HG02981 (cell line): ENCODE measurements around the gene JAK2.
"Not testable (repeated sequence)": the region's sequence is repeated elsewhere in the genome, so short reads cannot be mapped to it uniquely, and the experiment has no call there.

Source experiments
- ATAC-seq: cut with Tn5 transposase; IDR thresholded peaks from one replicate; pipeline ENCODE4 v1.9.1; 2021; ENCODE audit warnings: mild to moderate bottlenecking, moderate library complexity; ENCODE audit not compliant: unreplicated experiment

JAK2 gene

GRCh38 chr9:4984621-4985385 is at the start of gene JAK2:
TSS of gene JAK2 (plus strand) at chr9:4985272. CDS start at chr9:5021988, 36,716 bp downstream.
- ATAC-seq, result peak; percentile 58

- no peak for ATAC-seq
These were observed 48.8 kb upstream of the JAK2 start for GRCh38 chr9:4936277-4936676.

GRCh38 chr9:4936823-4937222 is 48.2 kb upstream of the JAK2 start:
- ATAC-seq, result peak; percentile 49

- ATAC-seq, result no peak
These were observed 47.6 kb upstream of the JAK2 start for GRCh38 chr9:4937446-4937845.

GRCh38 chr9:4938496-4938895 is 46.6 kb upstream of the JAK2 start:
- ATAC-seq, result no peak

GRCh38 chr9:4939118-4939561 is 45.9 kb upstream of the JAK2 start:
- peak; percentile 84 for ATAC-seq

- not testable (repeated sequence) for ATAC-seq
These were observed 42.9 kb upstream of the JAK2 start for GRCh38 chr9:4942042-4942691.

- ATAC-seq, result no peak
These were observed 41.7 kb upstream of the JAK2 start for GRCh38 chr9:4943346-4943745.

- not testable (repeated sequence) for ATAC-seq
These were observed 40.5 kb upstream of the JAK2 start for GRCh38 chr9:4944431-4945211.

GRCh38 chr9:4946937-4947336 is 38.1 kb upstream of the JAK2 start:
- no peak for ATAC-seq

GRCh38 chr9:4955836-4956235 is 29.2 kb upstream of the JAK2 start:
- no peak for ATAC-seq

- ATAC-seq, result no peak
These were observed 26.0 kb upstream of the JAK2 start for GRCh38 chr9:4959031-4959430.

GRCh38 chr9:4962085-4962484 is 23.0 kb upstream of the JAK2 start:
- ATAC-seq, result no peak

GRCh38 chr9:4964540-4964939 is 20.5 kb upstream of the JAK2 start:
- no peak for ATAC-seq

GRCh38 chr9:4965174-4965821 is 19.8 kb upstream of the JAK2 start:
- no peak for ATAC-seq

GRCh38 chr9:4967523-4967922 is 17.5 kb upstream of the JAK2 start:
- ATAC-seq, result no peak

GRCh38 chr9:4969130-4969529 is 15.9 kb upstream of the JAK2 start:
- no peak for ATAC-seq

- peak; percentile 84 for ATAC-seq
These were observed 14.0 kb upstream of the JAK2 start for GRCh38 chr9:4970970-4971641.

GRCh38 chr9:4973246-4973645 is 11.8 kb upstream of the JAK2 start:
- no peak for ATAC-seq

- no peak for ATAC-seq
These were observed 11.2 kb upstream of the JAK2 start for GRCh38 chr9:4973902-4974301.

GRCh38 chr9:4979239-4979638 is 5.8 kb upstream of the JAK2 start:
- no peak for ATAC-seq
